IMR-90 (cell line): ENCODE measurements around the gene POLR1A. TPM values are rescaled to one million over a fixed set of nuclear protein-coding genes. Genes with fewer than 3 reads are reported as not detected.

ENCODE experiments used
- ATAC-seq: fragments of 200-7000 bp; cut with Tn5 transposase; 2 replicates; pipeline ENCODE4 v1.9.1; 2020; ENCODE audit warnings: low read depth, mild to moderate bottlenecking, moderate library complexity
- BruUV-seq: library from RNA; stranded (reverse); fragments of 400-500 nt; replicated peaks from 2 replicates; lab custom pipeline; 2021; lab: Mats Ljungman, UMichigan
- CTCF ChIA-PET: fragments of 300-600 bp; formaldehyde crosslinking; extraction: SDS; loops from one replicate; lab custom pipeline; 2021; ENCODE audit warnings: antibody characterized with exemption; lab: Yijun Ruan, JAX
- POLR2A ChIA-PET: fragments of 300-600 bp; sonication (Branson Sonifier 250); formaldehyde crosslinking; loops from one replicate; lab custom pipeline; 2022; ENCODE audit warnings: antibody characterized with exemption; ENCODE audit not compliant: unreplicated experiment; lab: Charles Lee
- DNase-seq: peaks from one replicate; pipeline ENCODE4 v3.0.0; 2013
- H2AFZ ChIP-seq: replicated peaks from 2 replicates; pipeline ENCODE3; 2013; ENCODE audit warnings: low read length, mild to moderate bottlenecking; ENCODE audit not compliant: poor library complexity
- H2AK5ac ChIP-seq: 2 replicates; pipeline ENCODE4 v1.6.1; 2013; ENCODE audit warnings: low read depth, low read length, inconsistent platforms
- H2AK9ac ChIP-seq: replicated peaks from 2 replicates; pipeline ENCODE3; 2013; ENCODE audit warnings: mild to moderate bottlenecking, low read depth, low read length, moderate library complexity; ENCODE audit not compliant: poor library complexity
- H2BK120ac ChIP-seq: 2 replicates; pipeline ENCODE4 v1.6.1; 2013; ENCODE audit warnings: low read depth, low read length, inconsistent platforms
- H2BK15ac ChIP-seq: 3 replicates; pipeline ENCODE4 v1.6.1; 2013; ENCODE audit warnings: low read depth, low read length, inconsistent platforms
- H2BK20ac ChIP-seq: 2 replicates; pipeline ENCODE4 v1.6.1; 2013; ENCODE audit warnings: low read depth, mild to moderate bottlenecking, inconsistent platforms, low read length, moderate library complexity
- H2BK5ac ChIP-seq: 2 replicates; pipeline ENCODE4 v1.6.1; 2013; ENCODE audit warnings: mild to moderate bottlenecking, low read depth, low read length, inconsistent platforms; ENCODE audit not compliant: poor library complexity, severe bottlenecking
- H3K14ac ChIP-seq: replicated peaks from 2 replicates; pipeline ENCODE4 v1.6.1; 2013; ENCODE audit warnings: low read depth, low read length, inconsistent platforms
- H3K18ac ChIP-seq: 2 replicates; pipeline ENCODE4 v1.6.1; 2013; ENCODE audit warnings: low read depth, low read length, control low read depth
- H3K23ac ChIP-seq: 2 replicates; pipeline ENCODE4 v1.6.1; 2013; ENCODE audit warnings: low read depth, low read length, inconsistent platforms
- H3K27ac ChIP-seq: 2 replicates; pipeline ENCODE4 v1.5.1; 2013; ENCODE audit warnings: mild to moderate bottlenecking, control low read depth, low read length; ENCODE audit not compliant: insufficient read depth
- H3K27me3 ChIP-seq: 2 replicates; pipeline ENCODE4 v1.6.1; 2013; ENCODE audit warnings: low read length; ENCODE audit not compliant: control insufficient read depth, insufficient read depth
- H3K36me3 ChIP-seq: 2 replicates; pipeline ENCODE4 v1.6.1; 2013; ENCODE audit warnings: low read length, mixed read lengths; ENCODE audit not compliant: control insufficient read depth, insufficient read depth
- H3K4ac ChIP-seq: 2 replicates; pipeline ENCODE4 v1.6.1; 2013; ENCODE audit warnings: low read depth, low read length, inconsistent platforms
- H3K4me1 ChIP-seq: 2 replicates; pipeline ENCODE4 v1.6.1; 2013; ENCODE audit warnings: low read length, mixed read lengths; ENCODE audit not compliant: control insufficient read depth, insufficient read depth
- H3K4me2 ChIP-seq: 2 replicates; pipeline ENCODE4 v1.6.1; 2013; ENCODE audit warnings: low read depth, mild to moderate bottlenecking, control low read depth, low read length, moderate library complexity
- H3K4me3 ChIP-seq: 2 replicates; pipeline ENCODE4 v1.5.1; 2013; ENCODE audit warnings: low read depth, mild to moderate bottlenecking, control low read depth, low read length, moderate library complexity; ENCODE audit not compliant: insufficient read depth
- H3K56ac ChIP-seq: 2 replicates; pipeline ENCODE4 v1.6.1; 2013; ENCODE audit warnings: low read length, inconsistent platforms; ENCODE audit not compliant: insufficient read depth; ENCODE audit errors: extremely low read depth
- H3K79me1 ChIP-seq, 2 experiments: 2 replicates each; pipeline ENCODE4 v1.6.1; 2013; ENCODE audit warnings: low read length in 2 of 2, inconsistent platforms in 1 of 2, low read depth in 1 of 2
- H3K9ac ChIP-seq: 2 replicates; pipeline ENCODE4 v1.6.1; 2013; ENCODE audit warnings: low read depth, low read length, control low read depth
- H3K9me1 ChIP-seq: 2 replicates; pipeline ENCODE4 v1.6.1; 2013; ENCODE audit warnings: low read length, inconsistent platforms; ENCODE audit not compliant: insufficient read depth
- H3K9me3 ChIP-seq: 2 replicates; pipeline ENCODE4 v1.6.1; 2013; ENCODE audit warnings: low read length; ENCODE audit not compliant: control insufficient read depth, insufficient read depth
- H4K20me1 ChIP-seq: 2 replicates; pipeline ENCODE4 v1.6.1; 2013; ENCODE audit warnings: low read length, inconsistent platforms; ENCODE audit not compliant: insufficient read depth
- H4K5ac ChIP-seq: 2 replicates; pipeline ENCODE4 v1.6.1; 2013; ENCODE audit warnings: mild to moderate bottlenecking, low read depth, low read length, control low read depth
- H4K8ac ChIP-seq, 2 experiments: 2 replicates each; pipeline ENCODE4 v1.6.1; 2013; ENCODE audit warnings: low read depth in 2 of 2, low read length in 2 of 2, control low read depth in 1 of 2, inconsistent platforms in 1 of 2
- H4K91ac ChIP-seq: 2 replicates; pipeline ENCODE4 v1.6.1; 2013; ENCODE audit warnings: low read depth, low read length, inconsistent platforms; ENCODE audit not compliant: insufficient read depth
- BHLHE40 ChIP-seq: fragments of 150-350 bp; IDR thresholded peaks from 2 replicates; pipeline ENCODE4 v1.6.1; 2016; ENCODE audit warnings: mild to moderate bottlenecking, low read depth, low read length
- CEBPB ChIP-seq: IDR thresholded peaks from 2 replicates; pipeline ENCODE4 v1.6.1; 2012; ENCODE audit warnings: low read depth, low read length, improper control_type of control experiment
- CTCF ChIP-seq: conservative IDR thresholded peaks from 2 replicates; pipeline ENCODE4 v1.5.1; 2012; ENCODE audit warnings: mild to moderate bottlenecking, low read depth, low read length, improper control_type of control experiment
- ELK1 ChIP-seq: fragments of 150-350 bp; IDR thresholded peaks from 2 replicates; pipeline ENCODE4 v1.6.1; 2016; ENCODE audit warnings: low read depth, mild to moderate bottlenecking, low read length, moderate library complexity, borderline replicate concordance
- FOS ChIP-seq: fragments of 150-350 bp; IDR thresholded peaks from 2 replicates; pipeline ENCODE4 v1.6.1; 2016; ENCODE audit warnings: low read depth, low read length
- MAFK ChIP-seq: IDR thresholded peaks from 2 replicates; pipeline ENCODE4 v1.6.1; 2012; ENCODE audit warnings: low read depth, low read length, improper control_type of control experiment
- MXI1 ChIP-seq: IDR thresholded peaks from 2 replicates; pipeline ENCODE4 v1.6.1; 2012; ENCODE audit warnings: low read depth, mild to moderate bottlenecking, low read length, moderate library complexity, borderline replicate concordance
- NFE2L2 ChIP-seq: fragments of 150-350 bp; IDR thresholded peaks from 2 replicates; pipeline ENCODE4 v1.6.1; 2016; ENCODE audit warnings: low read depth, mild to moderate bottlenecking, low read length
- POLR2A ChIP-seq: IDR thresholded peaks from 2 replicates; pipeline ENCODE4 v1.6.1; 2012; ENCODE audit warnings: mild to moderate bottlenecking, low read depth, low read length
- RAD21 ChIP-seq: IDR thresholded peaks from 2 replicates; pipeline ENCODE4 v1.6.1; 2012; ENCODE audit warnings: low read length, improper control_type of control experiment
- RCOR1 ChIP-seq: IDR thresholded peaks from 2 replicates; pipeline ENCODE4 v1.6.1; 2012; ENCODE audit warnings: mild to moderate bottlenecking, low read length, improper control_type of control experiment; ENCODE audit not compliant: insufficient replicate concordance
- RFX5 ChIP-seq: IDR thresholded peaks from 2 replicates; pipeline ENCODE4 v1.8.0; 2012; ENCODE audit warnings: low read depth, mild to moderate bottlenecking, low read length, moderate library complexity
- SMC3 ChIP-seq: fragments of 150-350 bp; IDR thresholded peaks from 2 replicates; pipeline ENCODE4 v1.6.1; 2016; ENCODE audit warnings: low read depth, mild to moderate bottlenecking, antibody characterized with exemption, low read length, moderate library complexity
- USF2 ChIP-seq: fragments of 150-350 bp; IDR thresholded peaks from 2 replicates; pipeline ENCODE4 v1.6.1; 2017; ENCODE audit warnings: mild to moderate bottlenecking, antibody characterized with exemption, low read length, low read depth
- WGBS, 2 experiments: methylation state at CpG; one replicate each; pipeline versions ENCODE4 v1.1.5 to v1.1.7; 2013; ENCODE audit warnings: missing lambda C conversion rate in 2 of 2; ENCODE audit not compliant: insufficient read length in 1 of 2; ENCODE audit errors: extremely low coverage in 2 of 2; 5-methylcytosine and 5-hydroxymethylcytosine counted together
- dilution Hi-C: fragments of 300-500 bp; cut with HindIII; formaldehyde crosslinking; loops from one replicate; pipeline ENCODE4 v1.14.3; 2018; ENCODE audit warnings: low sequenced_read_pairs; ENCODE audit not compliant: unreplicated experiment
- in situ Hi-C: fragments of 300-500 bp; cut with MboI; formaldehyde crosslinking; loops from 3 replicates; pipeline ENCODE4 v1.14.3; 2019; ENCODE audit warnings: low sequenced_read_pairs, inconsistent platforms, mixed read lengths
- intact Hi-C: fragments of 100-400 bp; cut with micrococcal nuclease; formaldehyde crosslinking; loops from 2 replicates; pipeline ENCODE4 v1.10.0; 2022
- polyA plus RNA-seq, 3 experiments: library from polyadenylated mRNA; depleted of rRNA; stranded (reverse); fragments of >200 nt; gene quantifications; 2 replicates each; pipeline ENCODE4 v1.2.3, GENCODE V29; 2012; ENCODE audit warnings: low replicate concordance in 1 of 3
- total RNA-seq: library from RNA; depleted of rRNA; stranded (reverse); fragments of >200 nt; gene quantifications from 2 replicates; pipeline ENCODE4 v1.2.3, GENCODE V29; 2012

The POLR1A gene
- total and polyA plus RNA-seq, 2 of the 4 experiments (the other 2 are of a cell fraction): 7.6 to 27.4 TPM

GRCh38 chr2:86138736-86139625 lies 33.3 kb upstream of the POLR1A start:
- Histone ChIP-seq H3K4me3 (no peak overlapping the region), H2BK5ac (no peak overlapping the region), H4K5ac (no peak overlapping the region), H4K20me1 (peaks cover 3% of the 10 kb centered on the region; the same call in 1 of the 2 replicates), H3K36me3 (peaks cover 50% of the 10 kb centered on the region), H4K8ac (no peak overlapping the region; a peak in 1 of 4 replicates), H3K56ac (no peak overlapping the region), H3K9me3 (no peaks in the 10 kb centered on the region), H2AFZ (no peak overlapping the region), H2BK15ac (no peak overlapping the region), H2BK120ac (no peak overlapping the region), H3K27me3 (no peaks in the 10 kb centered on the region), H2AK5ac (no peak overlapping the region), H4K91ac (no peak overlapping the region), H3K4me2 (no peak overlapping the region), H3K27ac (no peak overlapping the region), H2BK20ac (no peak overlapping the region), H3K79me1 (no peaks in the 10 kb centered on the region; a peak in 1 of 4 replicates), H3K9me1 (peaks cover 2% of the 10 kb centered on the region; the same call in 1 of the 2 replicates), H3K4me1 (no peaks in the 10 kb centered on the region), H3K9ac (no peak overlapping the region), H3K18ac (no peak overlapping the region), H3K23ac (no peak overlapping the region), H2AK9ac (no peak overlapping the region), H3K4ac (no peak overlapping the region), H3K14ac (no peak overlapping the region)
- in situ Hi-C loops: no loop called here
- dilution Hi-C loops: no loop called here
- TF ChIP-seq USF2: no peak
- no peak for TF ChIP-seq FOS
- TF ChIP-seq RAD21: no peak
- TF ChIP-seq MAFK: no peak
- no peak for TF ChIP-seq NFE2L2
- no peak for TF ChIP-seq BHLHE40
- no peak for TF ChIP-seq RCOR1
- TF ChIP-seq SMC3: no peak
- no peak for TF ChIP-seq CTCF
- TF ChIP-seq POLR2A: no peak
- no peak for TF ChIP-seq RFX5
- TF ChIP-seq MXI1: no peak
- TF ChIP-seq ELK1: no peak
- TF ChIP-seq CEBPB: no peak
- no TSS peak for BruUV-seq
- ATAC-seq (no peak), DNase-seq (no peak)
- 100% methylated on average over 3 of the region's 7 CpGs; no CpG with 5 or more reads in 1 of the 2 experiments for WGBS, 2 experiments
- ChIA-PET CTCF (no interaction called here), POLR2A (no interaction called here)
- intact Hi-C loops: no loop called here
